ENCODE results near the gene POC1B. TPM values are rescaled to one million over a fixed set of nuclear protein-coding genes. Genes with fewer than 3 reads are reported as not detected.
"Not testable (repeated sequence)": the region's sequence is repeated elsewhere in the genome, so short reads cannot be mapped to it uniquely, and the experiment has no call there.

Gene POC1B
- total and polyA plus RNA-seq, 10 donors, result 10.5 to 47.3 (median 30.4) TPM

DNA sequence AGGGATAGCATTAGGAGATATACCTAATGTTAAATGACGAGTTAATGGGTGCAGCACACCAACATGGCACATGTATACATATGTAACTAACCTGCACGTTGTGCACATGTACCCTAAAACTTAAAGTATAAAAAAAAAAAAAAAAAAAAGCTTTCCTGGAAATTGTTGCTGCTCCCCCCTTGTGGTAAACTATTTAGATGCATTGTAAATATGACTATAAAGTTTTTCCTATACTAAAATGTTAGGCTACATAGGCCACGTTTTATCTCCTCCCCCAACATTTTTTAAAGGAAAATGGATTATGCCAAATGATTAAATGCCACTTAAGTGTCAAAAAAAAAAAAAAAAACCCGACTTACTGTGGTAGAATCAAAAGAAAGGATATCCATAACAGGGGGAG lies 66.6 kb downstream of the POC1B start:
- H3K4me1 ChIP-seq, result peaks cover 0 to 40% (median 22%) of the 10 kb centered on the region in 6 donors
- H3K27ac ChIP-seq; H3K4me3 ChIP-seq; DNase-seq; H3K9me3 ChIP-seq; intact Hi-C loops (cut with DNase I; ENCODE audit: low total_unique reads); H3K27me3 ChIP-seq (replicated peaks in 1 of 7): not testable (repeated sequence)
- TF ChIP-seq, protein P1, sequence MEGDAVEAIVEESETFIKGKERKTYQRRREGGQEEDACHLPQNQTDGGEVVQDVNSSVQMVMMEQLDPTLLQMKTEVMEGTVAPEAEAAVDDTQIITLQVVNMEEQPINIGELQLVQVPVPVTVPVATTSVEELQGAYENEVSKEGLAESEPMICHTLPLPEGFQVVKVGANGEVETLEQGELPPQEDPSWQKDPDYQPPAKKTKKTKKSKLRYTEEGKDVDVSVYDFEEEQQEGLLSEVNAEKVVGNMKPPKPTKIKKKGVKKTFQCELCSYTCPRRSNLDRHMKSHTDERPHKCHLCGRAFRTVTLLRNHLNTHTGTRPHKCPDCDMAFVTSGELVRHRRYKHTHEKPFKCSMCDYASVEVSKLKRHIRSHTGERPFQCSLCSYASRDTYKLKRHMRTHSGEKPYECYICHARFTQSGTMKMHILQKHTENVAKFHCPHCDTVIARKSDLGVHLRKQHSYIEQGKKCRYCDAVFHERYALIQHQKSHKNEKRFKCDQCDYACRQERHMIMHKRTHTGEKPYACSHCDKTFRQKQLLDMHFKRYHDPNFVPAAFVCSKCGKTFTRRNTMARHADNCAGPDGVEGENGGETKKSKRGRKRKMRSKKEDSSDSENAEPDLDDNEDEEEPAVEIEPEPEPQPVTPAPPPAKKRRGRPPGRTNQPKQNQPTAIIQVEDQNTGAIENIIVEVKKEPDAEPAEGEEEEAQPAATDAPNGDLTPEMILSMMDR (IDR thresholded peaks at IDR 0.05 in 8 of 11, conservative IDR thresholded peaks at IDR 0.05 in 3 of 11), result peak in 6 of 11 experiments; percentile 6 to 31 (median 13)
- H3K36me3 ChIP-seq, result peaks cover 0 to 22% (median 0%) of the 10 kb centered on the region in 6 donors
- WGBS, 5 donors, result 38 to 49% (median 44%) methylated on average over 3 to 4 of the region's 4 CpGs

DNA sequence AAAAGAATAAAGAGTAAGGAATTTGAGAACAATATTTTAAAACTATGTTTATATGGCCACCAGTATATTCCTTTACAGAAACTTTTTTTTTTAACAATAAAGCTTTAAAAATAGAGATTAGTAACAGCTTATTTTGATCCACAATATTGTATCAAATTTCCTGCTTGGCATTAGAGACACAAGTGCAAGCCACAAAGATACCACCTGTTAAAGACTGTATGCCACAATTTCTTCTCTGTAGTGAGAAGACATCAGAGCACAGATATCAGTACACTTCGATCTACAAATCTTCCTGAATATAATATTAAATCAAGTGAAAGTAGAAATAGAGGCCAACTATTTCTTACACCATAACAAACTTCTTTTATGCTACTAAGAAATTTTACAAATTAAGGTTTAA lies 69.3 kb downstream of the POC1B start:
- WGBS, 5 donors, result 76 to 90% (median 84%) methylated on average over 1 of the region's 1 CpG
- DNase-seq, result no peak
- Histone ChIP-seq H3K4me3 (no peak overlapping the region), H3K9me3 (no peaks in the 10 kb centered on the region), H3K27ac (no peak overlapping the region), H3K4me1 (peaks cover 0 to 57% (median 44%) of the 10 kb centered on the region in 6 donors), H3K27me3 (replicated peaks in 1 of 7) (no peaks in the 10 kb centered on the region), H3K36me3 (peaks cover 0 to 22% (median 0%) of the 10 kb centered on the region in 6 donors)
- TF ChIP-seq POLR2AphosphoS5 (IDR thresholded peaks at IDR 0.05), result no peak
- TF ChIP-seq POLR2A (IDR thresholded peaks at IDR 0.05), result no peak
- TF ChIP-seq, protein P1 (IDR thresholded peaks at IDR 0.05 in 8 of 11, conservative IDR thresholded peaks at IDR 0.05 in 3 of 11), result no peak
- intact Hi-C loops (cut with DNase I; ENCODE audit: low total_unique reads), result no loop called here

DNA sequence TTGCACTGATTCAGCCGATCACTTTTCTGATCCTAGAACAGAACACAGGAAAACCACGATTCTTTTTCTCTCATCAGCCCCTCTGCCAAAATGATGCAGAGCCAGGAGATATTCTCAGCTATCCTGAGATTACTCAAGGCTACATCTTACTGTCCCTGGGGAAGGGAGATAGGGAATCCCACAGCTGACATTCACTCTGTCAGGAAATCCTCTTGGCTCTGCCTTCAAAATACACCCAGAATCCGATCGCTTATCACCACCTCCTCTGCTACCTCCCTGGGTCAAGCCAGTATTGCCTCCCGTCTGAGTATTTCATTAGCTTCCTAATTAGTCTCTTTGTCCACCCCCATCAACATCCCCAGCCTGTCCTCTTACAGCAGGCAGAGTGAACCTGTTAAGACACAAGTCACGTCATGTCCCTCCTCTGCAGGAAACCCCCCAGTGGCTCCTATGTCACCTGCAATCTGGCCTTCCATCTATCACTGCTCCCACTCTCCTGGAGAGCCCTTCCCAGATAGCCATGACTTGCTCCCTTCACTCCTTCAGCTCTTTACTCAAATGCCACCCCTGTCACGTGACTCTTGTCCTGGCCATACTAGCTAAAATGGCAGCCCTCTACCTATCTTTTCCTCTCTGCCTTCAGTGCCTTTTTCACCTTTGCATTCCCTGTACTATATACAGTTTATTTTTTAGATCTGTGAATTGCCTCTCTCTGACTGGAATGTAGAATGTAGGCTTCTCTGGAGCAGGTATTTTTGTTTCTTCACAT lies 71.6 kb downstream of the POC1B start:
- Histone ChIP-seq H3K36me3 (peaks cover 0 to 22% (median 0%) of the 10 kb centered on the region in 6 donors), H3K4me3 (no peak overlapping the region), H3K4me1 (peaks cover 0 to 46% (median 37%) of the 10 kb centered on the region in 6 donors), H3K27me3 (replicated peaks in 1 of 7) (no peaks in the 10 kb centered on the region), H3K9me3 (no peaks in the 10 kb centered on the region), H3K27ac (peak overlapping the region in 7 of 8 donors; percentile 17 to 72 (median 68))
- TF ChIP-seq POLR2A (IDR thresholded peaks at IDR 0.05), result no peak
- TF ChIP-seq, protein P1 (IDR thresholded peaks at IDR 0.05 in 8 of 11, conservative IDR thresholded peaks at IDR 0.05 in 3 of 11), result no peak
- TF ChIP-seq POLR2AphosphoS5 (IDR thresholded peaks at IDR 0.05), result no peak
- DNase-seq, result no peak
- intact Hi-C loops (cut with DNase I; ENCODE audit: low total_unique reads), result no loop called here
- 51 to 69% (median 60%) methylated on average over 7 of the region's 7 CpGs for WGBS, 5 donors

DNA sequence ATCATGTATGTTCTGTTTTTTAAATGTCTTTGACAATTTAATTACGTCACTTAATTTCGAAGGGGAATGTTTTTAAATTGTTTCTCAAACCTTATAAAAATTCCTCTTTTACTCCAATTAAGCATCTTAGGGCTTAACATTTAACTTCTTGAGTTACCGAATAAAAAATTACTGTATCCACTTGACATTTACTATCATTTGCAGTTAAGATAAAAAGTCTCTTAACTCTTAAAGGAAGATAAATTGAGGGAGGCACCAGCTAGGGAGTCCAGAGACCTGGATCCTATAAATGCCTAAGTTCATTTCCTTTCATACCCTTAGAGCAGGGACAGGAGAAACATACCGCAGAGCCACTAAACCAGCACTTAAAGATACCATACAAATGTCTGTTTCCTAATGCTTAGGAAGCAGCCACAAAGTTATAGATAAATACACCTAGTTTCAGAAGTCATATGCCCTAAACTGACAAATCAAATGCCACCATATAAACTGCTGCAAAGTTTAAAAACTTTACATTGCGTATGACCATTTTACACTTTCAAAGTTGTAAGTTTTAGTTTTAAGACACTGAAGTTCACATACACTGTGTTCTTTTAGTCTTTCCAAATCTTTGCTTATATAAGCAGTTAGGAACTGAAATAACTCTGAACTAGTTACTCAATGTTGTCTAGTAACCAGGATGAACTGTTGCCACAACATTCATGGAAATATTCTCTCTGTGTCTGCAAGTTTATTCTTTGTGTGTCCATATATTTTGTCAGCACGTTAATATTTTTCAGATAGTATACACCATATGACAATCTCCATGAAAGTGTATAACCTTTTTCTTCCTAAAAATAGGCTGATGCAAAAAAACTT lies 72.5 kb downstream of the POC1B start:
- intact Hi-C loops (cut with DNase I; ENCODE audit: low total_unique reads), result no loop called here
- 61 to 73% (median 64%) methylated on average over 6 of the region's 6 CpGs for WGBS, 5 donors
- Histone ChIP-seq H3K36me3 (peaks cover 0 to 24% (median 0%) of the 10 kb centered on the region in 6 donors), H3K4me3 (no peak overlapping the region), H3K9me3 (no peaks in the 10 kb centered on the region), H3K4me1 (peaks cover 0 to 46% (median 37%) of the 10 kb centered on the region in 6 donors), H3K27ac (peak overlapping the region in 7 of 8 donors; percentile 17 to 72 (median 68)), H3K27me3 (replicated peaks in 1 of 7) (no peaks in the 10 kb centered on the region)
- no peak for TF ChIP-seq POLR2A (IDR thresholded peaks at IDR 0.05)
- TF ChIP-seq, protein P1 (IDR thresholded peaks at IDR 0.05 in 8 of 11, conservative IDR thresholded peaks at IDR 0.05 in 3 of 11), result no peak
- TF ChIP-seq POLR2AphosphoS5 (IDR thresholded peaks at IDR 0.05), result no peak
- DNase-seq, result no peak
